Occipital lobe (tissue), 2 donors: ENCODE results near the gene AGBL4. TPM values are rescaled to one million over a fixed set of nuclear protein-coding genes. Genes with fewer than 3 reads are reported as not detected.

Experiments
- DNase-seq: peaks from one replicate; lab custom pipeline; 2025; lab: John Stamatoyannopoulos, UW
- total RNA-seq: library from RNA; depleted of rRNA; stranded (reverse); fragments of >200 nt; gene quantifications from one replicate; pipeline ENCODE4 v1.2.3, GENCODE V29; 2014

AGBL4 gene
- total RNA-seq, 1 donor from 2014 or later, result 3.4 TPM

- peak; percentile 19 for DNase-seq
Measured at GRCh38 chr1:49185450-49185980, 838.2 kb downstream of the AGBL4 start.

GRCh38 chr1:49183489-49183888 lies 840.3 kb downstream of the AGBL4 start:
- no peak for DNase-seq

DNA sequence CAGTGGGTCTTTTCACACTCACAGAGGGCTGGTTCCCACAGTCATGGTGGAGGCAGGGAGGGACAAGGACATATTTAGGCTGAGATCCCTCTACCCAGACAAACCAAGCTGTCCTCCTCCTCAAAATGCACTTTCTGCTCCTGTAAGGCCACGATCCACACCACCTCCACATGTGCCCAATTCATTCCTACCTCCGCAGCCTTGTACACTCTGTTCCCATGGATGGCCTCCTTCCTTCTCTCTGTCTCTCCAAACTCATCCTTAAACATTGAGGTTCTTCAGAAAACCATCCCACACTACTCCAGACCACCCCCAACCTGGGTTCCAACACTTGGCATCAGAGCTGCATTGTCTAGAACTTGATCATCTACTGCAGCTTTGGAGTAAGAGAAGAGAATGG lies 842.7 kb downstream of the AGBL4 start:
- DNase-seq, result no peak

DNA sequence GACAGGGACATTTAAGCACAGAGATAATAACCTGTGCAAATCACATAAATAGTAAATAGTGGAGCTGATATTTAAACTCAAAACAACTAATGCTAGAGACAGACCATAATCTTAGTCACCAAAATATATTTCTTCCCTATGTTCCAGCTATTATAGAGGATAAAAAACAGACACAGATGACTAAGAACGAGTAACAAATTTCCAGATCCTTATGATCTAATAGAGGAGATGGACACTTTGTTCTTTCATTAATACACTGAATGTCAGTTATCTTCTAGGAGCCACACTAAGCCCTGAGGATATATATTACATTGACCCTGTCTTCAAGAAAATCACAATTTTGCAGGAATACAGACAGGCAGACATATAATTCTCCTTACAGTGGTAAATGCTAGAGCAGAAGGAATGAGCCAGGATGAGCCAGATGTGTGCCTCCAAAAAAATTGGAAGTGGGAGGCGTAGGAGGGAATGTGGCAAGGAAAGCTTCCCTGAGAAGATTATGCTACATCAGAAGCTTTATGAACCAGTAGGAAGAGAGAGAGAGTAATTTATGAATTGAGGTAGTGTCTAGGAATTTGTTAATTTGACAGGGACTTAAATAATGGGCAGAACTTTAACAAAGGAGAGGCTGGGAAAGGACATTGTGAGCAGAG lies 851.7 kb downstream of the AGBL4 start:
- peak; percentile 18 for DNase-seq

DNA sequence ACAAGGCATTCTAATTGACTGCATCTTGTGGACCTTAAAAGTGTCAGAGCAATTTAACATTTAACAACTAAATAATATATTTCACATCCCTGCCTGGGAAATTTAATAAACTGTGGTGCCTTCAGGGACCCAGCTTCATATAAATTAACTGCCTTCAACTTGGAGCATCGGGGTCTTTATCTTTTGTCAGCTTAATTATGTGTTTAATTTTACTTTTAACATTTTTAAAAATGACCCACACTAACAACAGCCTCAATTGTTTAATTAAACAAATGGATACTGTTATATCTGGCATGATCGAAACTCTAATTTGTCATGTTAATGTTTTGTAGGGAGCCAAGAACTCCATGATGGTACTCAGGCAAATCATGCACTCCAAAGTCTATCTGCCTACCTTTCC lies 857.7 kb downstream of the AGBL4 start:
- no peak for DNase-seq

- no peak for DNase-seq
Measured at GRCh38 chr1:49163031-49163430, 860.7 kb downstream of the AGBL4 start.

- DNase-seq, result no peak
Measured at GRCh38 chr1:49160677-49161076, 863.1 kb downstream of the AGBL4 start.

DNA sequence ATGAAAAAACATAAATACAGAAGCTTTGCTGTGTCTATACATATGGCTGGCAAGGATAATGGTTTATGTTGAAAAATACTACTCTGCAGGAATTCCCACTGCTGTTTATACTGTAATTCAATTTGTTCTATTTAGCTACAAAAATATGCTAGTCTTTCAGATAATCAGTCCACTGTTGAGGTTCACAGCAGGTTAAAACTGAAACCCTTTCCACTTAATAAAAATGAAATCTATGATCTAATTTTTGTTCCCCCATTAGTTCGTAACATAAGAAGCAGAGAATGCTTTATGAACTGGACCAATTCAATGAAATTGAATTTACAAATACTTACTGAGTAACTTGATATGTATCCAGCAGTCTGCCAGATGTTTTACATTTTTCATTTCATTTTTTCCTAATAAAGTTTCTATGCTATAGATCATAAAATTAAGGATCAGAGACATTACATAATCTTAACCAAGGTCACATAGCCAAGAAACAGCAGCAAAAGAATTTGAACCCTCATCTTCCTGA lies 887.0 kb downstream of the AGBL4 start:
- no peak for DNase-seq

- DNase-seq, result no peak
Measured at GRCh38 chr1:49125746-49126145, 898.0 kb downstream of the AGBL4 start.

GRCh38 chr1:49111931-49112330 lies 911.8 kb downstream of the AGBL4 start:
- DNase-seq, result no peak

DNA sequence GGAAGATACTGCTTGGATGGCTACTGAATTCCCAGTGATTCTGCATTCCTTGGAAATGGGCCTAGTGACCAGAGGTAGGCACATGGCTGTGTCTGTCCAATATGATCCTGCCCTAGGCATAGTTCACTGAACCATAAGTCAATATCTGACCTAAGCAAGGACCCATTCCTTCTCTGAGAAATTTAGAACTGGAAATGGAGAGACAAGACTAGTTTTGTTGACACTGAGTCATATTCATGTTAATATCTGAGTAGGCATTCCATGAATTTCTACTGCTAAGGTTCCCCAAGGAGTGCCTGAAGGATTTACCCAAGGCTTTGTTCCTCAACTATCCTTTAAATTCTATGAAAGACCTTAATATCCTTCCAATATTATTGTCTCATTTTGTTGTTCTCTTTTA lies 917.3 kb downstream of the AGBL4 start:
- no peak for DNase-seq

DNA sequence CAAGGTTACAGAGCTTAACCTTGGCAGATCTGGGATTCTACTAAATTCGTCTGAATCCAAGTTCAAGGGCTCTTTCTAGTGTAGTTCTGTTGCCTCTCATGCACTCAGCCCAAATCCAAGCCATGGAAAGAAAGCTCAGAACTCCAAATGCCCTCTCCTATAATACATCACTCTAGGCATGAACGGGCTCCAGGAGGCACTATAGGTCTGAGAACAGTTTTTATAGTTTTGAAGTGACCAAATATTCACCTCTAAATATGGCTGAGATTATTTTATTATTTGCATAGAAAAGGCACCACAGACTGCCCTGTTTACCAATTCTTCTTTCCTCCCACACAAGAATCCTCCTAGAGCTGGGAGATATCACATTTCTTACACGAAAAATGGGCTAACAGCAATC lies 919.2 kb downstream of the AGBL4 start:
- DNase-seq, result no peak

- DNase-seq, result no peak
Measured at GRCh38 chr1:49102752-49103151, 921.0 kb downstream of the AGBL4 start.

GRCh38 chr1:49098866-49099265 lies 924.9 kb downstream of the AGBL4 start:
- DNase-seq, result no peak

DNA sequence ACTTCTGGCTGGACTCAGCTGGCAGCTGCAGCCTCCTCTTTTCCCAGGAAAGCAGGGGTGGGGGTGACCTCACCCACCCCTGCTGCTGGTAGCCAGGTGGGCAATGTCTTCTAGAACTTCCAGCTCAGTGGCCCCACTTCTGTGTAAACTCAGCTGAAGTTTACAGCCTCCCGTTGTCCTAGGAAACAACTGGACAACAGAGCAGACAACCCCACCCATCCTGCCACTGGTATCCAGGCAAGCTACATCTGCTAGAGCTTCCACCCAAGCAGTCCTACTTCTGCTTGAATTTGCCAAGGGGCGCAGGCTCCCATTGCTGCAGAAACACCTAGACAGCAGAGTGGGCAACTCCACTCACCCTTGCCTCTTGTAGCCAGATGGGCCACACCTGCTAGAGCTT lies 937.4 kb downstream of the AGBL4 start:
- no peak for DNase-seq

- DNase-seq, result no peak
Measured at GRCh38 chr1:49085079-49085478, 938.7 kb downstream of the AGBL4 start.

- DNase-seq, result no peak
Measured at GRCh38 chr1:49060766-49061165, 963.0 kb downstream of the AGBL4 start.

DNA sequence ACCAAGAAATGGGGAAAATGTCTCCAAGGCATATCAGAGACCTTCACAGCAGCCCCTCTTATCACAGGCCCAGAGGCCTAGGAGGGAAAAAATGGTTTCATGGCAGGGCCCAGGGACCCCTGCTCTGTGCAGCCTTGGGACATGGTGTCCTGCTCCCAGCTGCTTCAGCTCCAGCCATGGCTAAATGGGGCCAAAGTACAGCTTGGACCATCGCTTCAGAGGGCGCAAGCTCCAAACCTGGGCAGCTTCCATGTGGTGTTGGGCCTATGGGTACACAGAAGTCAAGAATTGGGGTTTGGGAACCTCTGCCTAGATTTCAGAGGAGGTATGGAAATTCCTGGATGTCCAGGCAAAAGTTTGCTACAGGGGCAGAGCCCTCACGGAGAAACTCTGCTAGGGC lies 964.7 kb downstream of the AGBL4 start:
- no peak for DNase-seq

DNA sequence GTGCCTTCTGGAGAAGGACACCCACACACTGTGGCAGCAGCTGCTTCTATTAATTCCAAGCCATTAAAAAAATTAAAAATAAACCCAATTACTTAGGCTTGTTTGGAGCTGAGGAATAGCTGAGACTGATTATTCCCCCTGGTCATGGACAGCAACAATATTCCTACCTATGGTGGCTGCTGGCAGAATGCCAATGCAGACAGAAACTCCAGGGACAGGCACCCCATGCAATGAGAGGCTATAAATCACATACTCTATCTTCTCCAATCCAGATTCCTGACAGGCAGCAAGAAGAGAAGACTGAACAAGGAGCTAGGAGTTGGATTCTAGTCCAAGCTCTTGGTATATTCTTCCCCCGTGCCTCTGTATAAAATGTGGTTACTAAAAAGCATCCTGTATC lies 971.7 kb downstream of the AGBL4 start:
- no peak for DNase-seq

DNA sequence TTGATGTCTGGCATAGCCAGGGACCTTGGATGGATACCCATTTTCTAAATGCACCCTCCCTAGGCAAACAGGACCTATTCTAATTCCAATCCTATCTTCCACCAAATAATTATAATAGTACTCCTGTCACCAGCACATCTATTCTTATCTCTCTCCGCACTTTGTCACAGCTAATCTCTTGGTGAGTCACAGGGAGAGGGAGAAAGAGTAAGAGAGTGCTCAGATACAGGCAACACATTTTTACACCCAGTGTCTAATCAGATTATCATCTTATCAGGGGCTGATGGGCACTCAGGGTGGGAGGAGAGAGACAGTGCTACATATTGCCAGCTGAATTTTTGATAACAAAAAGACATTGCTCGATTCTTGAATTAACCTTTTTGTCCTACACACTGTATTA lies 972.1 kb downstream of the AGBL4 start:
- no peak for DNase-seq

DNA sequence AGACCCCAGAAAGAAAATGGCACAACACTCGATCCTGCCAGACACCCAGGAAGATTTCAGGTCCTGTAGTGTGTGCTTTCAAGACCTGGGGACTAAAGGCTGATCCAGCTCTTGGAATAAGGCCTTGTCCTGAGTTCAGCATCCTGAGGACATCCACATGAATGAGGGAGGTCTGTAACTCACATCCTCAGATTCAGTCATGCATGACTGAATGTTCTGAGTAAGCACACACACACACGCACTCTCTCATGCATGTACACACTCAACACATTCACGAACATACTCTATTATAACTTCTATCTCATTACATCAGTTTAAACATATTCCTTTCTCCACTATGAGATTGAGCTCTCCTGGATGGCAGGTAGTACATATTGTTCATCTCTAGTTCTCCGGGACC lies 973.7 kb downstream of the AGBL4 start:
- DNase-seq, result no peak

GRCh38 chr1:49048188-49048587 lies 975.6 kb downstream of the AGBL4 start:
- DNase-seq, result no peak

DNA sequence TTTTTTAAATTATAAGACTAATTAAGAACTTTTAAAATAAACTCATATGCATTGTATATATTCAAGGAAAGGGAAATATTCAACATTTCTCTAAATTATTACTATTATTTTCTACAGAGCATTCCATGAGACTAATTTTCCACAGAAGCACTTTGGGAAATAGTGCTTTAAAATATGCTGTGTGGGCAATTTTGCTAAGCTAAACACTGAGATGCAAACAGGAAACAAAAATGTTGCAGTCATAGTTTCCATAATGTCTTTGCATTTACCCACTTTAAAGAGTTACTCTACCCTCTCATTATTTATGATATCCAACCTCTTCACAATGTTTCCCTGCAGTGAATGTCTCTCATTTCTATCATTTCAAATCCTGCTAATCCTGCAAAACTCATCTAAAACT lies 977.4 kb downstream of the AGBL4 start:
- no peak for DNase-seq

DNA sequence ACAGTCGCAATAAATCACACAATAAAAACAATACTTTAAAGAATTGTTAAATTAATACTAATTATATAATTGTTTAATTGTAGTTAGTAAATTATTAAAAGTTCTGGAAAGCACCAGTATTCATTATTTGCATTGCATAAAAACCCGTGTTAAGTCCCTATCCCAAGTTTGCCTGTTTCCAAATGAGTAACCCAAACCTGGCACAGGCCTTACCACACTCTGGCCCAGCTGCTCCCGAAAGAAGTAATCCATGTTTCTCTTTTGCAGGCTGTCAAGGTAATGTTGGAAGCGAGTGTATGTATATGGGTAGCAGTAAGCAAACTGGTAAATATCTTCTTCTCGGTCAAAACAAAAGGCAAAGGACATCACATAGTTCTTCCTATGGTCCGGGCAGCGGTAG lies 978.4 kb downstream of the AGBL4 start:
- no peak for DNase-seq
